Measurements from ENCODE around the gene MAST2.

The MAST2 gene

DNA sequence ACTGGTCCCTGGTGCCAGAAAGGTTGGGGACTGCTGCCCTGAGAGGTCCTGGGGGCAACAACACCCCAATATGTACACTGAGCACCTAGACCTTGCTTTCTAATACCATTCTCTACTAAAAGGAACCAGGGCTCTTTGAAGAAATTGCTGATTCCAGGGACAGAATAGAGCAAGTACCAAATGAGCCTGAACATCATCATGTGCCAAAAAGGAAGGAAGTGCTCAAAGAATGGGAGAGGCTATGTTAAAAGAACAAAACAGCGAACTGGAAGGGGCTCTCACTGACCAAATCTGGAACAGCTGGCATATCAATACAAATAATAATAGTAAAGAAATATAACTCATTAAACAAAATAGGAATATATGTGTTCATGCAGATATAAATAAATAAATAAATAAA is 278.2 kb downstream of the MAST2 start:
- in situ Hi-C loops (cut with MboI; ENCODE audit: low pct_unique_long_range_greater_than_20kb, low sequenced_read_pairs, unreplicated experiment): no loop called here
- DNase-seq (ENCODE audit: low spot score): no peak
- TF ChIP-seq, protein P1, sequence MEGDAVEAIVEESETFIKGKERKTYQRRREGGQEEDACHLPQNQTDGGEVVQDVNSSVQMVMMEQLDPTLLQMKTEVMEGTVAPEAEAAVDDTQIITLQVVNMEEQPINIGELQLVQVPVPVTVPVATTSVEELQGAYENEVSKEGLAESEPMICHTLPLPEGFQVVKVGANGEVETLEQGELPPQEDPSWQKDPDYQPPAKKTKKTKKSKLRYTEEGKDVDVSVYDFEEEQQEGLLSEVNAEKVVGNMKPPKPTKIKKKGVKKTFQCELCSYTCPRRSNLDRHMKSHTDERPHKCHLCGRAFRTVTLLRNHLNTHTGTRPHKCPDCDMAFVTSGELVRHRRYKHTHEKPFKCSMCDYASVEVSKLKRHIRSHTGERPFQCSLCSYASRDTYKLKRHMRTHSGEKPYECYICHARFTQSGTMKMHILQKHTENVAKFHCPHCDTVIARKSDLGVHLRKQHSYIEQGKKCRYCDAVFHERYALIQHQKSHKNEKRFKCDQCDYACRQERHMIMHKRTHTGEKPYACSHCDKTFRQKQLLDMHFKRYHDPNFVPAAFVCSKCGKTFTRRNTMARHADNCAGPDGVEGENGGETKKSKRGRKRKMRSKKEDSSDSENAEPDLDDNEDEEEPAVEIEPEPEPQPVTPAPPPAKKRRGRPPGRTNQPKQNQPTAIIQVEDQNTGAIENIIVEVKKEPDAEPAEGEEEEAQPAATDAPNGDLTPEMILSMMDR (IDR thresholded peaks at IDR 0.05; ENCODE audit: extremely low read depth, insufficient read depth, missing control alignments): no peak

- TF ChIP-seq, protein P1 (IDR thresholded peaks at IDR 0.05; ENCODE audit: extremely low read depth, insufficient read depth, missing control alignments): no peak
- no peak for DNase-seq (ENCODE audit: low spot score)
- in situ Hi-C loops (cut with MboI; ENCODE audit: low pct_unique_long_range_greater_than_20kb, low sequenced_read_pairs, unreplicated experiment): no loop called here
Measured at GRCh38 chr1:46083579-46083978, 280.2 kb downstream of the MAST2 start.

DNA sequence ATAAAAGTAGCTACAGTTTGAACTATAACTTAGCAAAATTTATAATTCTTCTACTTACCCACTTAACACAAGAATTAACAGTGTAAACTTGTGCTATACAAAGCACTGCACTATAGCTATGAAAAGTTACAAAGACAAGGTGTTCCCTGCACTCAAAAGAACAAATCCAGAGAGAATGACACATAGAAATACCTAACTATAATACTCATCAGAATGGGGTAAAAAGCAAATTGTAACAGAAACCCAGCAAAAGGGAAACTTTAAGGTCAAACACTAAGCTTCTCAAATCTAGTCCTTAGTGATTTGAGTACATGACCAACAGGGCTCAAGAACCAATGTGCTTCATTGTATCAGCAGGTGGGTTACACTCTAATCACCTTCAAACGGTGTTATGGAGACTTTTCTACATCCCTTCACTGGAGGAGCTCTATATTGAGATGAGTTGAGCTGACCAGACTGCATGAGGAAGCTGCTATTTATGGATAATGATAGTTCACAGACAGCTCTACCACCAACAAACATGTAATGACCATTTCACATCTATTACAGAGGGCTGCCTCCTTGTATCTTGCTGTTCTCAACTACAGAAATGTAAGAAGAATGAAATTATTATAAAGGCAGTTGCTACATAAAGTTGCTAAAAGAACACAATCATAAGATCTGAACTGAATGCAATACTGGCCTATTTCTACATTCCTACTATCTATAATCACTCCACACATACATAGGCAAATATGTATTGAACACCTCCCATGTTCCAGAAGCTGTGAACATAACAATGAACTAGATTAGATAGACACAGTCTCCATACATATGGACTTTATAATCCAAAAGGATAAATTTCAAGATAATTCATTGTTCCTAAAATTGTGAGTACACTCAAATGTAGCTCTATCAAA is 281.4 kb downstream of the MAST2 start:
- TF ChIP-seq, protein P1 (IDR thresholded peaks at IDR 0.05; ENCODE audit: extremely low read depth, insufficient read depth, missing control alignments): no peak
- in situ Hi-C loops (cut with MboI; ENCODE audit: low pct_unique_long_range_greater_than_20kb, low sequenced_read_pairs, unreplicated experiment): no loop called here
- no peak for DNase-seq (ENCODE audit: low spot score)
